Measurements from ENCODE around the gene LCE1B.

The LCE1B gene

GRCh38 chr1:152783095-152783494 is 28.7 kb upstream of the LCE1B start:
- H3K4me3 ChIP-seq (ENCODE audit: low read depth, low read length), result no peak overlapping the region
- TF ChIP-seq CTCF (conservative IDR thresholded peaks at IDR 0.05; ENCODE audit: low read depth, low read length), result no peak
- no peak for DNase-seq (ENCODE audit: low read depth)

GRCh38 chr1:152786077-152786476 is 25.7 kb upstream of the LCE1B start, which contains the start of gene LCE1E:
Gene LCE1E (plus strand): TSS chr1:152786257. CDS start chr1:152787300, 1,043 bp downstream.
- H3K4me3 ChIP-seq (ENCODE audit: low read depth, low read length), result no peak within 1 kb of the TSS
- no peak for TF ChIP-seq CTCF (conservative IDR thresholded peaks at IDR 0.05; ENCODE audit: low read depth, low read length)
- no peak for DNase-seq (ENCODE audit: low read depth)

GRCh38 chr1:152795686-152796085 is 16.1 kb upstream of the LCE1B start:
- no peak for TF ChIP-seq CTCF (conservative IDR thresholded peaks at IDR 0.05; ENCODE audit: low read depth, low read length)
- no peak overlapping the region for H3K4me3 ChIP-seq (ENCODE audit: low read depth, low read length)
- no peak for DNase-seq (ENCODE audit: low read depth)

GRCh38 chr1:152796421-152796820 is 15.3 kb upstream of the LCE1B start, which contains the start of gene LCE1D:
Gene LCE1D (plus strand): TSS chr1:152796721. CDS start chr1:152797795, 1,074 bp downstream.
- no peak for TF ChIP-seq CTCF (conservative IDR thresholded peaks at IDR 0.05; ENCODE audit: low read depth, low read length)
- no peak for DNase-seq (ENCODE audit: low read depth)
- H3K4me3 ChIP-seq (ENCODE audit: low read depth, low read length), result no peak within 1 kb of the TSS

- H3K4me3 ChIP-seq (ENCODE audit: low read depth, low read length), result no peak overlapping the region
- DNase-seq (ENCODE audit: low read depth), result no peak
- TF ChIP-seq CTCF (conservative IDR thresholded peaks at IDR 0.05; ENCODE audit: low read depth, low read length), result no peak
Measured at GRCh38 chr1:152801333-152801732, 10.4 kb upstream of the LCE1B start.

- no peak within 1 kb of the TSS for H3K4me3 ChIP-seq (ENCODE audit: low read depth, low read length)
- no peak for TF ChIP-seq CTCF (conservative IDR thresholded peaks at IDR 0.05; ENCODE audit: low read depth, low read length)
- DNase-seq (ENCODE audit: low read depth), result no peak
Measured at GRCh38 chr1:152806576-152806975, 5.2 kb upstream of the LCE1B start, which contains the start of gene LCE1C. Gene LCE1C (minus strand): TSS chr1:152806651. CDS start chr1:152805478, 1,173 bp downstream.

GRCh38 chr1:152811050-152811449 is 721 bp upstream of the LCE1B start:
- no peak overlapping the region for H3K4me3 ChIP-seq (ENCODE audit: low read depth, low read length)
- no peak for DNase-seq (ENCODE audit: low read depth)
- no peak for TF ChIP-seq CTCF (conservative IDR thresholded peaks at IDR 0.05; ENCODE audit: low read depth, low read length)

Data from choroid plexus epithelial cell (primary cell).